Kidney (tissue), 14 donors: Measurements from ENCODE around the gene WWOX. TPM values are rescaled to one million over a fixed set of nuclear protein-coding genes. Genes with fewer than 3 reads are reported as not detected.

Source experiments
- DNase-seq, 5 donors: peaks; one replicate each; pipeline ENCODE4 v3.0.0-alpha.2; 2013 to 2020
- FAIRE-seq: peaks from 2 replicates; lab custom pipeline; 2012; peaks lifted over from hg19 to GRCh38; lab: Jason Lieb, UNC
- H3K27ac ChIP-seq, 2 donors: one replicate each; pipeline ENCODE4 v1.7.0; 2013; ENCODE audit warnings: low read depth in 2 of 2, low read length in 2 of 2, inconsistent platforms in 1 of 2
- H3K27me3 ChIP-seq: one replicate; pipeline ENCODE4 v1.7.1; 2013; ENCODE audit warnings: low read length, inconsistent platforms; ENCODE audit not compliant: control insufficient read depth, insufficient read depth
- H3K36me3 ChIP-seq, 3 donors: one replicate each; pipeline versions ENCODE4 v1.7.0 to v1.7.1; 2013; ENCODE audit warnings: low read length in 3 of 3, control low read depth in 1 of 3, inconsistent platforms in 1 of 3; ENCODE audit not compliant: insufficient read depth in 3 of 3, control insufficient read depth in 2 of 3
- H3K4me1 ChIP-seq, 3 donors: one replicate each; pipeline versions ENCODE4 v1.7.0 to v1.7.1; 2013; ENCODE audit warnings: low read length in 3 of 3, inconsistent platforms in 1 of 3, low read depth in 1 of 3; ENCODE audit not compliant: control insufficient read depth in 2 of 3, insufficient read depth in 2 of 3
- H3K4me3 ChIP-seq, 3 donors: one replicate each; pipeline versions ENCODE4 v1.7.0 to v1.8.1; 2013; ENCODE audit warnings: low read length in 3 of 3, control low read depth in 1 of 3, inconsistent platforms in 1 of 3
- H3K9ac ChIP-seq, 3 donors: one replicate each; pipeline versions ENCODE4 v1.7.0 to v1.7.1; 2013; ENCODE audit warnings: low read length in 3 of 3, control low read depth in 1 of 3, inconsistent platforms in 1 of 3
- H3K9me3 ChIP-seq, 3 donors: one replicate each; pipeline versions ENCODE4 v1.7.0 to v1.7.1; 2013; ENCODE audit warnings: low read length in 3 of 3, control low read depth in 1 of 3, inconsistent platforms in 1 of 3; ENCODE audit not compliant: control insufficient read depth in 2 of 3, insufficient read depth in 1 of 3
- CTCF ChIP-seq: IDR thresholded peaks from 3 replicates; pipeline ENCODE4 v1.5.1; 2012; ENCODE audit warnings: mild to moderate bottlenecking, moderate library complexity, borderline replicate concordance; ENCODE audit not compliant: insufficient read depth; ENCODE audit errors: extremely low read depth
- intact Hi-C: fragments of 100-400 bp; cut with DNase I; formaldehyde crosslinking; loops from one replicate; pipeline ENCODE4 v1.11.1; 2022
- polyA plus RNA-seq: library from polyadenylated mRNA; stranded (reverse); fragments of 350-450 nt; fragmentation: Illumina TruSeq; extraction: RNeasy Lipid Tissue Mini Kit (QIAGEN cat#74804); gene quantifications from one replicate; pipeline ENCODE4 v1.2.3, GENCODE V29; 2014; ENCODE audit warnings: low read depth, low replicate concordance; ENCODE audit not compliant: insufficient read depth
- total RNA-seq: library from RNA; stranded (reverse); fragmentation: NEBNext Ultra II Directional; extraction: Animal tissue kit (Norgen Biotek cat#: 25700); gene quantifications from one replicate; pipeline ENCODE4 v1.2.1, GENCODE V29; 2021
- donor health status: control.
- donor health status: control.
- donor health status: control.
- donor health status: control.
- donor health status: control.
- donor health status: DM: yes; HTN: yes; CAD: no.
- donor health status: Normal renal cell carcinoma (clear cell type).

The WWOX gene
- total and polyA plus RNA-seq, 2 donors from 2014 or later = 22.5 to 30.3 TPM

GRCh38 chr16:78668393-78668792 lies 568.9 kb downstream of the WWOX start:
- FAIRE-seq (no peak), DNase-seq (no peak)
- intact Hi-C loops = no loop called here
- no peak overlapping the region for H3K9ac ChIP-seq
- no peaks in the 10 kb centered on the region for H3K27me3 ChIP-seq
- H3K4me1 ChIP-seq = no peaks in the 10 kb centered on the region
- H3K9me3 ChIP-seq = no peaks in the 10 kb centered on the region
- no peaks in the 10 kb centered on the region for H3K36me3 ChIP-seq
- no peak overlapping the region for H3K4me3 ChIP-seq
- no peak for TF ChIP-seq CTCF
- no peak overlapping the region for H3K27ac ChIP-seq

- Histone ChIP-seq H3K4me3 (no peak overlapping the region), H3K36me3 (no peaks in the 10 kb centered on the region), H3K27ac (no peak overlapping the region), H3K9me3 (no peaks in the 10 kb centered on the region), H3K4me1 (no peaks in the 10 kb centered on the region), H3K9ac (no peak overlapping the region), H3K27me3 (no peaks in the 10 kb centered on the region)
- FAIRE-seq (no peak), DNase-seq (peak in 2 of 5 donors; percentile 78 to 79)
- no peak for TF ChIP-seq CTCF
- intact Hi-C loops = no loop called here
Observed at GRCh38 chr16:78669994-78670393, 570.5 kb downstream of the WWOX start.

- FAIRE-seq (no peak), DNase-seq (no peak)
- TF ChIP-seq CTCF = no peak
- intact Hi-C loops = no loop called here
- Histone ChIP-seq H3K4me3 (no peak overlapping the region), H3K27ac (no peak overlapping the region), H3K9me3 (no peaks in the 10 kb centered on the region), H3K27me3 (no peaks in the 10 kb centered on the region), H3K9ac (no peak overlapping the region), H3K36me3 (no peaks in the 10 kb centered on the region), H3K4me1 (peaks cover 0 to 2% (median 0%) of the 10 kb centered on the region in 3 donors)
Observed at GRCh38 chr16:78672779-78673556, 573.5 kb downstream of the WWOX start.
